GM21381 (cell line): ENCODE measurements around the gene CUEDC1.
A peak's percentile ranks its signal among the peaks of the same experiment; 100 is the strongest.

ENCODE experiments used
- ATAC-seq: cut with Tn5 transposase; IDR thresholded peaks from one replicate; pipeline ENCODE4 v1.9.1; 2021; ENCODE audit warnings: mild to moderate bottlenecking, moderate library complexity; ENCODE audit not compliant: unreplicated experiment

The CUEDC1 gene

GRCh38 chr17:57866319-57866718 is 88.9 kb downstream of the CUEDC1 start:
- ATAC-seq, result no peak

- no peak for ATAC-seq
Observed at GRCh38 chr17:57864273-57864672, 90.9 kb downstream of the CUEDC1 start.

- no peak for ATAC-seq
Observed at GRCh38 chr17:57862694-57863667, 92.2 kb downstream of the CUEDC1 start.

- no peak for ATAC-seq
Observed at GRCh38 chr17:57861790-57862693, 93.2 kb downstream of the CUEDC1 start.

GRCh38 chr17:57861000-57861789 is 94.0 kb downstream of the CUEDC1 start:
- ATAC-seq, result no peak

GRCh38 chr17:57860414-57860999 is 94.7 kb downstream of the CUEDC1 start:
- ATAC-seq, result no peak

GRCh38 chr17:57859601-57860413 is 95.4 kb downstream of the CUEDC1 start:
- ATAC-seq, result no peak

GRCh38 chr17:57858838-57859237 is 96.4 kb downstream of the CUEDC1 start:
- no peak for ATAC-seq

GRCh38 chr17:57856792-57857620 is 98.2 kb downstream of the CUEDC1 start:
- ATAC-seq, result no peak

- no peak for ATAC-seq
Observed at GRCh38 chr17:57855391-57856035, 99.7 kb downstream of the CUEDC1 start.

GRCh38 chr17:57853695-57854094 is 101.5 kb downstream of the CUEDC1 start:
- ATAC-seq, result no peak

GRCh38 chr17:57852955-57853328 is 102.3 kb downstream of the CUEDC1 start:
- ATAC-seq, result no peak

- ATAC-seq, result no peak
Observed at GRCh38 chr17:57852092-57852954, 102.9 kb downstream of the CUEDC1 start.

GRCh38 chr17:57849874-57850754 is 105.1 kb downstream of the CUEDC1 start, which contains the start of gene MRPS23:
TSS of gene MRPS23 (minus strand) at chr17:57850044. CDS start at chr17:57850010, 34 bp downstream.
- ATAC-seq, result peak; percentile 95

GRCh38 chr17:57849163-57849873 is 105.9 kb downstream of the CUEDC1 start:
- ATAC-seq, result no peak
